Spleen (tissue), 11 donors: ENCODE data around the gene MYO1B. TPM values are rescaled to one million over a fixed set of nuclear protein-coding genes. Genes with fewer than 3 reads are reported as not detected.

Experiments used
- DNase-seq: peaks from one replicate; pipeline ENCODE4 v3.0.0-alpha.2; 2020
- H3K27ac ChIP-seq, 8 donors: fragments of 200-600 bp; sonication (generic) in 7 of 8; 1 replicate in 4 of 8; 2 replicates in 4 of 8; pipeline versions ENCODE4 v1.5.0 to v1.8.0; 2016 to 2021; ENCODE audit warnings: inconsistent platforms in 4 of 8, mild to moderate bottlenecking in 4 of 8, moderate library complexity in 1 of 8
- H3K27me3 ChIP-seq, 7 donors: fragments of 200-600 bp; sonication (generic) in 6 of 7; replicated peaks in 1 of 7; 1 replicate in 4 of 7; 2 replicates in 3 of 7; pipeline versions ENCODE4 v1.5.0 to v1.8.0; 2016 to 2021; ENCODE audit warnings: inconsistent platforms in 3 of 7, mild to moderate bottlenecking in 1 of 7
- H3K36me3 ChIP-seq, 6 donors: fragments of 200-600 bp; sonication (generic) in 5 of 6; 1 replicate in 4 of 6; 2 replicates in 2 of 6; pipeline versions ENCODE4 v1.5.0 to v1.8.0; 2016 to 2021; ENCODE audit warnings: inconsistent platforms in 2 of 6
- H3K4me1 ChIP-seq, 6 donors: fragments of 200-600 bp; sonication (generic) in 5 of 6; 1 replicate in 3 of 6; 2 replicates in 3 of 6; pipeline versions ENCODE4 v1.5.0 to v1.8.0; 2016 to 2021; ENCODE audit warnings: inconsistent platforms in 3 of 6
- H3K4me3 ChIP-seq, 8 donors: fragments of 200-600 bp; sonication (generic) in 7 of 8; 1 replicate in 4 of 8; 2 replicates in 4 of 8; pipeline versions ENCODE4 v1.5.0 to v1.8.0; 2016 to 2021; ENCODE audit warnings: inconsistent platforms in 4 of 8, mild to moderate bottlenecking in 4 of 8, moderate library complexity in 2 of 8
- H3K9me3 ChIP-seq, 8 donors: fragments of 200-600 bp; sonication (generic) in 7 of 8; 1 replicate in 4 of 8; 2 replicates in 4 of 8; pipeline versions ENCODE4 v1.5.0 to v1.8.0; 2016 to 2021; ENCODE audit warnings: inconsistent platforms in 4 of 8
- POLR2A ChIP-seq, 3 donors: fragments of 450-650 bp; IDR thresholded peaks; one replicate each; pipeline ENCODE4 v1.5.1; 2017; ENCODE audit warnings: antibody characterized with exemption in 3 of 3, mild to moderate bottlenecking in 1 of 3
- POLR2AphosphoS5 ChIP-seq, 3 donors: sonication (generic); formaldehyde crosslinking; IDR thresholded peaks; one replicate each; pipeline ENCODE4 v1.5.1; 2017; ENCODE audit warnings: antibody characterized with exemption in 3 of 3
- WGBS, 5 donors: extraction: QIAGEN DNeasy Blood & Tissue Kit in 3 of 5; methylation state at CpG; one replicate each; pipeline versions ENCODE4 v1.1.5 to v1.1.7; 2013 to 2018; 5-methylcytosine and 5-hydroxymethylcytosine counted together
- intact Hi-C: fragments of 100-400 bp; cut with DNase I; formaldehyde crosslinking; loops from one replicate; pipeline ENCODE4 v1.15.0; 2023; ENCODE audit warnings: low total_unique reads
- polyA plus RNA-seq, 3 donors: library from polyadenylated mRNA; stranded (reverse); fragments of 200-250 nt; gene quantifications; one replicate each; pipeline ENCODE4 v1.2.1, GENCODE V29; 2013
- total RNA-seq, 7 donors: library from RNA; depleted of rRNA in 3 of 7; stranded (reverse); fragments of >200 nt in 3 of 7; fragmentation: NEBNext Ultra II Directional in 4 of 7; extraction: Animal tissue kit (Norgen Biotek cat#: 25700) in 4 of 7; gene quantifications; one replicate each; pipeline versions ENCODE4 v1.1.0 to v1.2.1, GENCODE V29; 2016 to 2021
- TF ChIP-seq, protein P1 (sequence below), 11 experiments: fragments of 200-600 bp in 7 of 11; fragments of 450-650 bp in 4 of 11; sonication (generic) in 4 of 11; IDR thresholded peaks in 8 of 11; conservative IDR thresholded peaks in 3 of 11; 1 replicate in 7 of 11; 2 replicates in 4 of 11; pipeline versions ENCODE4 v1.4.0 to v1.8.0; 2016 to 2021; ENCODE audit warnings: antibody characterized with exemption in 11 of 11, inconsistent platforms in 4 of 11, mild to moderate bottlenecking in 1 of 11
- donor health status: healthy with polysubstance abuse.
- donor health status: DM: no; HTN: no; CAD: no; lungs with moderate emphysema.
- donor health status: DM: no; HTN: no; CAD: no.
- donor health status: Bipolar disorder and iron deficiency.
- donor health status: healthy.
- donor health status: DM: no; HTN: no; CAD: no.
- donor health status: DM: yes; HTN: yes; CAD: no.

MYO1B gene
- total and polyA plus RNA-seq, 10 donors = 5.3 to 25.8 (median 19.0) TPM

DNA sequence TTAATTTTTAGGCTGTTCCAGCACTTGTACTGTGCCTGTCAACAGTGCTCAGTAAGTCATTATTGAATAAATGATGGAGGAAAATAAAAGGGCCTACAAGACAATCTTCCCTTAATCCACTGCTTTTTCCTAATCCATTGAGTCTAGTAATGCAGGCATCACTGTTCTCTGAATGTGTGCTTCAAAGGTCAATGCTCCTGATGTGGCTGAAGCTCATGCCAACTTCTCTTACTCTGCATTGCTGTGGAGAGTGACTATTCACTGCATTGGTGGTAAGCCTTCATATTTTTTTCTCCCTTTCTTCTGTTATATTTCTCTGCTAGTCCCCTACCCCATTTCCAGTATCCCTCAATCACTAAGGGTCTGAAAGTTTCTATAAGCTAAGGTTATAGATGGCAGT, 31.9 kb upstream of the MYO1B start:
- TF ChIP-seq POLR2AphosphoS5 (IDR thresholded peaks at IDR 0.05) (no peak), POLR2A (IDR thresholded peaks at IDR 0.05) (no peak)
- TF ChIP-seq, protein P1, sequence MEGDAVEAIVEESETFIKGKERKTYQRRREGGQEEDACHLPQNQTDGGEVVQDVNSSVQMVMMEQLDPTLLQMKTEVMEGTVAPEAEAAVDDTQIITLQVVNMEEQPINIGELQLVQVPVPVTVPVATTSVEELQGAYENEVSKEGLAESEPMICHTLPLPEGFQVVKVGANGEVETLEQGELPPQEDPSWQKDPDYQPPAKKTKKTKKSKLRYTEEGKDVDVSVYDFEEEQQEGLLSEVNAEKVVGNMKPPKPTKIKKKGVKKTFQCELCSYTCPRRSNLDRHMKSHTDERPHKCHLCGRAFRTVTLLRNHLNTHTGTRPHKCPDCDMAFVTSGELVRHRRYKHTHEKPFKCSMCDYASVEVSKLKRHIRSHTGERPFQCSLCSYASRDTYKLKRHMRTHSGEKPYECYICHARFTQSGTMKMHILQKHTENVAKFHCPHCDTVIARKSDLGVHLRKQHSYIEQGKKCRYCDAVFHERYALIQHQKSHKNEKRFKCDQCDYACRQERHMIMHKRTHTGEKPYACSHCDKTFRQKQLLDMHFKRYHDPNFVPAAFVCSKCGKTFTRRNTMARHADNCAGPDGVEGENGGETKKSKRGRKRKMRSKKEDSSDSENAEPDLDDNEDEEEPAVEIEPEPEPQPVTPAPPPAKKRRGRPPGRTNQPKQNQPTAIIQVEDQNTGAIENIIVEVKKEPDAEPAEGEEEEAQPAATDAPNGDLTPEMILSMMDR (IDR thresholded peaks at IDR 0.05 in 8 of 11, conservative IDR thresholded peaks at IDR 0.05 in 3 of 11) = no peak
- H3K9me3 ChIP-seq = peaks cover 4 to 29% (median 24%) of the 10 kb centered on the region in 8 donors
- H3K4me3 ChIP-seq = no peak overlapping the region
- no peaks in the 10 kb centered on the region for H3K27me3 ChIP-seq
- no peak overlapping the region for H3K27ac ChIP-seq
- H3K4me1 ChIP-seq = peaks cover 0 to 9% (median 3%) of the 10 kb centered on the region in 6 donors
- no peaks in the 10 kb centered on the region for H3K36me3 ChIP-seq
- intact Hi-C loops = no loop called here
- DNase-seq = no peak

DNA sequence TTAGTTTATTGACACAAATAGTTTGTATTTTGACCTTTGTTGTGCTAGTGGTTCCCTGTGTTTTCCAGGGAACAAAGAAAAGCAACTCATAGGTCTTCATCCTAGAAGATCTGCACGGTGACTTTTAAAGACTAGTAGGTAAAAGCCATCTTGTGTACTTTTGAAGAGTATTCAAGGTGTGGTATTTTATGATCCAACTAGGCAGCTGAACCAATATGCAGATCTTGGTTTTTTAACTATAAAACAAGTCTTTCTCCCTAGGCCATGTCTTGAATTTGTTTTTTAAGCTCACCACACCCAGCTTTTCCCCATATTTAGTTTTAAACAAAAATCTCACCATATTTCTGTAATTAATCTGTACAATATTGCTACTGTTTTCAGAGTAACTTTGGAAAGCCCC, 30.0 kb upstream of the MYO1B start:
- WGBS, 5 donors = 88 to 100% (median 94%) methylated on average over 1 of the region's 1 CpG
- intact Hi-C loops = no loop called here
- no peak overlapping the region for H3K27ac ChIP-seq
- no peaks in the 10 kb centered on the region for H3K36me3 ChIP-seq
- peaks cover 4 to 27% (median 22%) of the 10 kb centered on the region in 8 donors for H3K9me3 ChIP-seq
- no peak for DNase-seq
- H3K4me1 ChIP-seq = peaks cover 0 to 11% (median 3%) of the 10 kb centered on the region in 6 donors
- H3K4me3 ChIP-seq = no peak overlapping the region
- no peaks in the 10 kb centered on the region for H3K27me3 ChIP-seq
- TF ChIP-seq, protein P1 (IDR thresholded peaks at IDR 0.05 in 8 of 11, conservative IDR thresholded peaks at IDR 0.05 in 3 of 11) = no peak
- no peak for TF ChIP-seq POLR2AphosphoS5 (IDR thresholded peaks at IDR 0.05)
- no peak for TF ChIP-seq POLR2A (IDR thresholded peaks at IDR 0.05)

DNA sequence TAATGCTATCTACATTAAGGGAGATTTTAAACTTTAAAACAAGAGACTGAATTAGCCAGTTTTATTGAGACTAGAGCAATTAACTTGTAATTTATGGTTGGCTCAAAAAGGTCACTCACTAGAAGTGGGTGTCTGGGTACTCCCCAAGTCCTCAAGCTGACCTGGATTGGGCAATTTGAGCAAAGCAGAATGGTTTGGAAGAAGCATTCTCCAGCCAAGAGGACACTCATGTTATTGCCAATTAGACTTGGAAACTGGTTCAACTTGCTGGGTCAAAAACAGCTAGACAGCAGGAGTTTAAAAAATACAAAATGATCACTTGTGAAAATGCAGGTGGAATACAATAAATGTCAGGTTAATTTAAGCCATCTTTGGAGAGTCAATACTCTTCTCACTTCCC, 29.5 kb upstream of the MYO1B start:
- Histone ChIP-seq H3K27ac (no peak overlapping the region), H3K4me3 (no peak overlapping the region), H3K36me3 (no peaks in the 10 kb centered on the region), H3K4me1 (peaks cover 0 to 12% (median 3%) of the 10 kb centered on the region in 6 donors), H3K9me3 (peaks cover 4 to 24% (median 19%) of the 10 kb centered on the region in 8 donors), H3K27me3 (no peaks in the 10 kb centered on the region)
- TF ChIP-seq POLR2AphosphoS5 (IDR thresholded peaks at IDR 0.05) (no peak), POLR2A (IDR thresholded peaks at IDR 0.05) (no peak)
- DNase-seq = no peak
- intact Hi-C loops = no loop called here

DNA sequence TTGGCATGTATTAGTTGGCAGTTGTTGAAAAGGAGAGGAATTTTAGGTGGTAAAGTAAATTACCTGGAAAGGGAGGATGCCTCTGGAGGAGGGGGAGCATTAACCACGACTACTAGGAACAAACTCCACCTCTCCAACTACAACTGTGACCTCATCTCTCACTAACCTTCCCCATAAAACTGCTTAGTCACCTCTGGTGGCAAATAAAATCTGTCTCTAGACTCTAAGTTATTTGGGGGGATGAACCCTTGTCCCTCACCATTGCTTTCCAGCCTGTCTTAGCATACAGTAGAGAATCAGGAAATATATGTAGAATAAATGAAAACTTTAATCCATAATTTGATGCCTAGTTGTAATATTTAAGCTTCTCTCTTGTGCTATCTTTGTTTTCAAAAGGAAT, 27.6 kb upstream of the MYO1B start:
- Histone ChIP-seq H3K27me3 (no peaks in the 10 kb centered on the region), H3K4me3 (no peak overlapping the region), H3K4me1 (peaks cover 0 to 13% (median 3%) of the 10 kb centered on the region in 6 donors), H3K9me3 (peaks cover 0 to 6% (median 2%) of the 10 kb centered on the region in 8 donors), H3K36me3 (no peaks in the 10 kb centered on the region), H3K27ac (peak overlapping the region in 1 of 8 donors; percentile 54)
- no peak for TF ChIP-seq POLR2A (IDR thresholded peaks at IDR 0.05)
- no peak for TF ChIP-seq POLR2AphosphoS5 (IDR thresholded peaks at IDR 0.05)
- TF ChIP-seq, protein P1 (IDR thresholded peaks at IDR 0.05 in 8 of 11, conservative IDR thresholded peaks at IDR 0.05 in 3 of 11) = no peak
- intact Hi-C loops = no loop called here
- DNase-seq = no peak
- 16 to 48% (median 38%) methylated on average over 1 of the region's 1 CpG for WGBS, 5 donors
